Measurements from ENCODE around the gene PHF21A. TPM values are rescaled to one million over a fixed set of nuclear protein-coding genes. Genes with fewer than 3 reads are reported as not detected.

Gene PHF21A
- total and polyA plus RNA-seq, 2 donors (not counting 3 experiments of a cell fraction or from before 2014, with no cell fraction given) = 14.1 to 30.5 TPM

DNA sequence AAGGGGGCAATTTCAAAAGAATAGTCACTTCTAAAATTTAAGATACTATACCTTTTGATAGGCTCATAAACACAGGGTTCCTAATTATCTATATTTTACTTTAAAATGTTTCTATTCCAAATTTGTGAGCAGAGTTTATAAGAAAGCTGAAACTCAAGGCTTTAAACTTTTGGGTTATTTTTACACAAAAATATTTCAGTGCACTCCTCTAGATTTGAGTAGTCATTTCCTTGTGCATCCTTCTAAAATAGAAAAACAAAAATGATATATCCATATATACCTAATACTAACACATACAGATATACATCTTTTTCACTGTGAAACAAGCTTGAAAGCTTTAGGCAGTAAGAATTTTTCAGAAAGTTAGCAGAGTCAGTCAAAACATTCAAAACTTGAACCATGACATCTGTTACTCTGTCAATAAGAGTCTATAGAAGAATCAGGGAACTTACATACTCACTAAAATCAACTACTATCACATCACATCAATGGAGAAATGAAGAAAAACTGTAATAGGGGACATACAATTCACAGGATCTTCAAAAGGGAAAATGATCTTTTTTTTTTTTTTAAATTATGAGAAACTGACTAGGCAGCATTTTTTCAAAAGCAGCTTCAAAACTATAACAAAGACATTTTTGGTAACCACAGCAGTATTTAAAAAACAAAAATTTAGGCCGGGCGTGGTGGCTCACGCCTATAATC, 5.1 kb downstream of the PHF21A start:
- dilution Hi-C loops (cut with MboI; ENCODE audit: extremely low pct_ligation_motif_present, low sequenced_read_pairs) (no loop called here), intact Hi-C loops (cut with micrococcal nuclease) (no loop called here)
- H3K27ac ChIP-seq (ENCODE audit: insufficient read depth, low read depth, low read length) = no peak overlapping the region
- no peaks in the 10 kb centered on the region for H3K9me3 ChIP-seq (replicated peaks; ENCODE audit: control insufficient read depth, insufficient read depth, low read length)
- H4K20me1 ChIP-seq (replicated peaks; ENCODE audit: control insufficient read depth, extremely low read depth, insufficient read depth, low read length) = peaks cover 16% of the 10 kb centered on the region
- DNase-seq (ENCODE audit: low read depth, low spot score) (no peak), FAIRE-seq (no peak)
- no peak overlapping the region for H3K4me3 ChIP-seq (replicated peaks in 1 of 3; ENCODE audit: insufficient read depth in 1 of 3, low read depth in 1 of 3, low read length in 3 of 3)
- no peak overlapping the region for H3K9ac ChIP-seq (replicated peaks; ENCODE audit: extremely low read depth, insufficient read depth, low read length)
- TF ChIP-seq, protein P1, sequence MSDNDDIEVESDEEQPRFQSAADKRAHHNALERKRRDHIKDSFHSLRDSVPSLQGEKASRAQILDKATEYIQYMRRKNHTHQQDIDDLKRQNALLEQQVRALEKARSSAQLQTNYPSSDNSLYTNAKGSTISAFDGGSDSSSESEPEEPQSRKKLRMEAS (IDR thresholded peaks at IDR 0.05; ENCODE audit: insufficient read depth, insufficient read length) = no peak
- TF ChIP-seq, protein P2, sequence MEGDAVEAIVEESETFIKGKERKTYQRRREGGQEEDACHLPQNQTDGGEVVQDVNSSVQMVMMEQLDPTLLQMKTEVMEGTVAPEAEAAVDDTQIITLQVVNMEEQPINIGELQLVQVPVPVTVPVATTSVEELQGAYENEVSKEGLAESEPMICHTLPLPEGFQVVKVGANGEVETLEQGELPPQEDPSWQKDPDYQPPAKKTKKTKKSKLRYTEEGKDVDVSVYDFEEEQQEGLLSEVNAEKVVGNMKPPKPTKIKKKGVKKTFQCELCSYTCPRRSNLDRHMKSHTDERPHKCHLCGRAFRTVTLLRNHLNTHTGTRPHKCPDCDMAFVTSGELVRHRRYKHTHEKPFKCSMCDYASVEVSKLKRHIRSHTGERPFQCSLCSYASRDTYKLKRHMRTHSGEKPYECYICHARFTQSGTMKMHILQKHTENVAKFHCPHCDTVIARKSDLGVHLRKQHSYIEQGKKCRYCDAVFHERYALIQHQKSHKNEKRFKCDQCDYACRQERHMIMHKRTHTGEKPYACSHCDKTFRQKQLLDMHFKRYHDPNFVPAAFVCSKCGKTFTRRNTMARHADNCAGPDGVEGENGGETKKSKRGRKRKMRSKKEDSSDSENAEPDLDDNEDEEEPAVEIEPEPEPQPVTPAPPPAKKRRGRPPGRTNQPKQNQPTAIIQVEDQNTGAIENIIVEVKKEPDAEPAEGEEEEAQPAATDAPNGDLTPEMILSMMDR (IDR thresholded peaks at IDR 0.05; ENCODE audit: extremely low read depth in 1 of 2, insufficient read depth in 1 of 2, low read depth in 1 of 2, low read length in 2 of 2) = no peak
- no peak for TF ChIP-seq FOS (IDR thresholded peaks at IDR 0.05; ENCODE audit: borderline replicate concordance, insufficient read depth, low read length)
- TF ChIP-seq EZH2 (IDR thresholded peaks at IDR 0.05; ENCODE audit: borderline replicate concordance, low read depth, low read length, severe bottlenecking) = no peak
- TF ChIP-seq POLR2A (IDR thresholded peaks at IDR 0.05; ENCODE audit: low read depth, low read length) = no peak
- TF ChIP-seq MYC (IDR thresholded peaks at IDR 0.05; ENCODE audit: low read depth, low read length) = no peak
- TF ChIP-seq JUN (IDR thresholded peaks at IDR 0.05; ENCODE audit: borderline replicate concordance, insufficient read depth, insufficient read length, low read depth) = no peak
- TF ChIP-seq POLR2AphosphoS5 (IDR thresholded peaks at IDR 0.05; ENCODE audit: insufficient read depth, low read depth, low read length) = no peak
- TF ChIP-seq GATA2 (IDR thresholded peaks at IDR 0.05; ENCODE audit: insufficient read depth, insufficient read length, low read depth, low read length) = no peak
- BruUV-seq (replicated peaks) = no TSS peak
- ChIA-PET POLR2A (no interaction called here), CTCF (interaction anchor here (0.7 to 1.3 kb wide), 4 partner anchors 11 to 151 kb away, joined by 3 to 4 read pairs (median 3); no protein-coding TSS in a partner anchor)
- no peak overlapping the region for H3K4me2 ChIP-seq (ENCODE audit: insufficient read depth, low read length)
- no peak overlapping the region for H2AFZ ChIP-seq (ENCODE audit: low read depth, low read length)
- H3K36me3 ChIP-seq (ENCODE audit: control insufficient read depth in 2 of 2, extremely low read depth in 1 of 2, insufficient read depth in 2 of 2, low read length in 2 of 2) = no peaks in the 10 kb centered on the region
- H3K27me3 ChIP-seq (ENCODE audit: control insufficient read depth in 2 of 2, insufficient read depth in 2 of 2, low read length in 2 of 2) = no peaks in the 10 kb centered on the region
- H3K4me1 ChIP-seq (ENCODE audit: control insufficient read depth, extremely low read depth, insufficient read depth, low read length) = peaks cover 9% of the 10 kb centered on the region
- no peaks in the 10 kb centered on the region for H3K9me1 ChIP-seq (replicated peaks; ENCODE audit: control insufficient read depth, extremely low read depth, insufficient read depth, low read length)
- peaks cover 20% of the 10 kb centered on the region for H3K79me2 ChIP-seq (ENCODE audit: control insufficient read depth, insufficient read depth, low read length)

Measured in endothelial cell of umbilical vein (primary cell).